CD14-positive monocyte (primary cell): ENCODE measurements around the gene SAMD13. TPM values are rescaled to one million over a fixed set of nuclear protein-coding genes. Genes with fewer than 3 reads are reported as not detected.

ENCODE experiments used
- DNase-seq, 3 donors: peaks; one replicate each; pipeline ENCODE4 v3.0.0-alpha.2; 2011 to 2022
- H2AFZ ChIP-seq: 2 replicates; pipeline ENCODE4 v1.6.0; 2012; ENCODE audit warnings: mild to moderate bottlenecking, low read depth, low read length, inconsistent platforms; ENCODE audit not compliant: insufficient read depth, poor library complexity, severe bottlenecking
- H3K27ac ChIP-seq, 2 donors: 1 replicate in 1 of 2; 2 replicates in 1 of 2; pipeline ENCODE4 v1.5.1; 2012 to 2013; ENCODE audit warnings: low read length in 2 of 2, control low read depth in 1 of 2, inconsistent platforms in 1 of 2, low read depth in 1 of 2, mild to moderate bottlenecking in 1 of 2
- H3K27me3 ChIP-seq, 2 donors: one replicate each; pipeline versions ENCODE4 v1.6.0 to v1.6.1; 2011 to 2013; ENCODE audit warnings: low read length in 2 of 2; ENCODE audit not compliant: control insufficient read depth in 2 of 2, insufficient read depth in 2 of 2
- H3K36me3 ChIP-seq, 2 donors: replicated peaks in 1 of 2; 1 replicate in 1 of 2; 2 replicates in 1 of 2; pipeline versions ENCODE4 v1.5.1 to v1.6.1; 2012 to 2013; ENCODE audit warnings: low read length in 2 of 2, control low read depth in 1 of 2, inconsistent platforms in 1 of 2, mild to moderate bottlenecking in 1 of 2; ENCODE audit not compliant: insufficient read depth in 2 of 2, control insufficient read depth in 1 of 2
- H3K4me1 ChIP-seq, 2 donors: 1 replicate in 1 of 2; 2 replicates in 1 of 2; pipeline versions ENCODE4 v1.5.1 to v1.6.1; 2012 to 2013; ENCODE audit warnings: low read length in 2 of 2, control low read depth in 1 of 2, inconsistent platforms in 1 of 2, mild to moderate bottlenecking in 1 of 2, moderate library complexity in 1 of 2; ENCODE audit not compliant: insufficient read depth in 2 of 2, control insufficient read depth in 1 of 2
- H3K4me2 ChIP-seq: replicated peaks from 2 replicates; pipeline ENCODE3; 2012; ENCODE audit warnings: low read length, moderate library complexity, mild to moderate bottlenecking; ENCODE audit not compliant: poor library complexity, severe bottlenecking; ENCODE audit errors: extremely low read depth
- H3K4me3 ChIP-seq, 3 experiments: fragments of 200-600 bp in 1 of 3; sonication (generic) in 1 of 3; replicated peaks in 1 of 3; 1 replicate in 2 of 3; 2 replicates in 1 of 3; pipeline ENCODE4 v1.5.1; 2011 to 2013; ENCODE audit warnings: low read length in 3 of 3, mild to moderate bottlenecking in 3 of 3, control low read depth in 2 of 3, low read depth in 2 of 3, inconsistent platforms in 1 of 3, moderate library complexity in 1 of 3
- H3K79me2 ChIP-seq: 2 replicates; pipeline ENCODE4 v1.6.0; 2012; ENCODE audit warnings: mild to moderate bottlenecking, control low read depth, inconsistent platforms, low read length, moderate library complexity; ENCODE audit not compliant: insufficient read depth
- H3K9ac ChIP-seq: 2 replicates; pipeline ENCODE4 v1.6.0; 2017; ENCODE audit warnings: low read length, mild to moderate bottlenecking; ENCODE audit not compliant: insufficient read depth, poor library complexity, severe bottlenecking
- H3K9me3 ChIP-seq, 2 donors: replicated peaks in 1 of 2; 1 replicate in 1 of 2; 2 replicates in 1 of 2; pipeline versions ENCODE4 v1.5.1 to v1.6.1; 2012 to 2013; ENCODE audit warnings: low read length in 2 of 2, control low read depth in 1 of 2; ENCODE audit not compliant: control insufficient read depth in 1 of 2, insufficient read depth in 1 of 2
- H4K20me1 ChIP-seq: 2 replicates; pipeline ENCODE4 v1.6.0; 2012; ENCODE audit warnings: mild to moderate bottlenecking, low read length, control low read depth, moderate library complexity; ENCODE audit not compliant: insufficient read depth
- H3K27ac Mint-ChIP-seq, 7 donors: one replicate each; pipeline ENCODE4 v1.8.0; 2020; ENCODE audit warnings: mild to moderate bottlenecking in 7 of 7, mixed read lengths in 7 of 7, moderate library complexity in 6 of 7, inconsistent platforms in 2 of 7
- H3K27me3 Mint-ChIP-seq, 3 donors: one replicate each; pipeline ENCODE4 v1.8.0; 2021 to 2022; ENCODE audit warnings: low read depth in 3 of 3, mild to moderate bottlenecking in 3 of 3, mixed read lengths in 3 of 3, moderate library complexity in 3 of 3, inconsistent platforms in 1 of 3
- H3K36me3 Mint-ChIP-seq, 2 donors: one replicate each; pipeline ENCODE4 v1.8.0; 2020; ENCODE audit warnings: mixed read lengths in 2 of 2, inconsistent platforms in 1 of 2, mild to moderate bottlenecking in 1 of 2
- H3K4me1 Mint-ChIP-seq: one replicate; pipeline ENCODE4 v1.8.0; 2020; ENCODE audit warnings: mild to moderate bottlenecking, mixed read lengths
- H3K4me3 Mint-ChIP-seq, 2 donors: one replicate each; pipeline ENCODE4 v1.8.0; 2020; ENCODE audit warnings: mild to moderate bottlenecking in 2 of 2, mixed read lengths in 2 of 2, moderate library complexity in 1 of 2
- H3K9me3 Mint-ChIP-seq, 7 donors: one replicate each; pipeline ENCODE4 v1.8.0; 2020 to 2022; ENCODE audit warnings: mixed read lengths in 7 of 7, mild to moderate bottlenecking in 6 of 7, moderate library complexity in 6 of 7, inconsistent platforms in 2 of 7
- CTCF ChIP-seq: fragments of 200-600 bp; IDR thresholded peaks from one replicate; pipeline ENCODE4 v1.8.0; 2022; ENCODE audit warnings: antibody characterized with exemption, mild to moderate bottlenecking
- WGBS: methylation state at CpG from one replicate; pipeline ENCODE4 v1.1.5; 2013; ENCODE audit warnings: missing lambda C conversion rate; ENCODE audit not compliant: insufficient coverage; 5-methylcytosine and 5-hydroxymethylcytosine counted together
- intact Hi-C, 2 donors: fragments of 100-400 bp; cut with micrococcal nuclease; formaldehyde crosslinking; loops; one replicate each; pipeline versions ENCODE4 v1.15.0 to v1.15.1; 2023
- polyA plus RNA-seq, 3 donors: library from polyadenylated mRNA; depleted of rRNA in 1 of 3; unstranded in 2 of 3; stranded (reverse) in 1 of 3; fragments of 300-500 nt in 2 of 3; fragments of >200 nt in 1 of 3; fragmentation: Illumina TruSeq in 2 of 3; gene quantifications; 1 replicate in 2 of 3; 2 replicates in 1 of 3; pipeline ENCODE4 v1.2.3, GENCODE V29; 2012 to 2021

The SAMD13 gene
- polyA plus RNA-seq, 3 donors = 0.33 to 0.56 (median 0.39) TPM

- no CpG with 5 or more reads among the region's 2 CpGs for WGBS
- Mint-ChIP-seq H3K27me3 (peaks cover 0 to 2% (median 0%) of the 10 kb centered on the region in 3 donors), H3K27ac (no peak overlapping the region), H3K9me3 (peaks cover 0 to 4% (median 2%) of the 10 kb centered on the region in 7 donors), H3K4me1 (peaks cover 12% of the 10 kb centered on the region), H3K36me3 (no peaks in the 10 kb centered on the region), H3K4me3 (no peak overlapping the region)
- Histone ChIP-seq H3K4me1 (peaks cover 0 to 9% of the 10 kb centered on the region in 2 donors), H3K36me3 (no peaks in the 10 kb centered on the region), H3K4me2 (no peak overlapping the region), H4K20me1 (no peaks in the 10 kb centered on the region), H3K9ac (no peak overlapping the region), H3K4me3 (no peak overlapping the region), H2AFZ (no peak overlapping the region), H3K27me3 (no peaks in the 10 kb centered on the region), H3K27ac (no peak overlapping the region), H3K79me2 (no peaks in the 10 kb centered on the region), H3K9me3 (no peaks in the 10 kb centered on the region)
- intact Hi-C loops = no loop called here
- no peak for TF ChIP-seq CTCF
- DNase-seq = no peak
Measured at GRCh38 chr1:84269306-84269705, 32.2 kb upstream of the SAMD13 start.

- Mint-ChIP-seq H3K36me3 (no peaks in the 10 kb centered on the region), H3K27me3 (peaks cover 0 to 1% (median 0%) of the 10 kb centered on the region in 3 donors), H3K27ac (peak overlapping the region in 2 of 7 donors; percentile 38 to 54), H3K4me3 (peak overlapping the region in 1 of 2 donors; percentile 80), H3K4me1 (peaks cover 12% of the 10 kb centered on the region), H3K9me3 (peaks cover 0 to 4% (median 2%) of the 10 kb centered on the region in 7 donors)
- 18% methylated on average over 5 of the region's 6 CpGs for WGBS
- Histone ChIP-seq H3K4me1 (peaks cover 0 to 9% of the 10 kb centered on the region in 2 donors), H3K36me3 (no peaks in the 10 kb centered on the region), H3K4me3 (no peak overlapping the region), H3K27me3 (no peaks in the 10 kb centered on the region), H3K4me2 (peak overlapping the region; percentile 52), H3K9me3 (no peaks in the 10 kb centered on the region), H4K20me1 (no peaks in the 10 kb centered on the region), H2AFZ (peak overlapping the region; percentile 57), H3K79me2 (no peaks in the 10 kb centered on the region), H3K27ac (peak overlapping the region in 1 of 2 donors; percentile 5), H3K9ac (no peak overlapping the region)
- no peak for TF ChIP-seq CTCF
- intact Hi-C loops = no loop called here
- DNase-seq = peak in 1 of 3 donors; percentile 8
Measured at GRCh38 chr1:84271441-84272151, 29.9 kb upstream of the SAMD13 start.
